GM12892 (cell line): ENCODE data around the gene ACP6.

Experiments
- POLR2A ChIP-seq: IDR thresholded peaks from 2 replicates; pipeline ENCODE4 v1.6.1; 2011; ENCODE audit warnings: low read depth, low read length, control low read depth
- POLR2AphosphoS5 ChIP-seq: IDR thresholded peaks from 2 replicates; pipeline ENCODE4 v1.6.1; 2011; ENCODE audit warnings: low read depth, low read length, control low read depth

DNA sequence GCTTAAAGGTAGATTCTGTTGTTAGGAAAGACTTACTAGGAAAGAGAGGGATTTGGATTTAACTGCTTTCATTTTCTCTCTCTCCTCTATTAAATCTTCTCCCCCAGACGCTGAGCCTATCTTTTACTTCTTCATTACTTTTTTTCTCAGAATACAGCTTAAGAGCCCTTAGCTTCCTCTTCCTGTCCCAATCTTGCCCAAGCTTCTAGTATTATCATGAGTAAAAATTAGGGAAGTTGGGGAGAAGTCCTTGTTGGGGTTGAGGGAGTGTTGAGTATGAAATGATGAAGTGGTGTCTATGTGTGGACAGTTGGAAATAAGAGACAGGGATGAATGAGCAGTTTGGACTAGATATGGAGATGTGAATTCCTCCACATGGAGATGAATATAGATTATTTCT is 35.0 kb downstream of the ACP6 start:
- TF ChIP-seq POLR2A: no peak
- no peak for TF ChIP-seq POLR2AphosphoS5
